Sigmoid colon (tissue), 4 donors: Measurements from ENCODE around the gene NKAIN4.

Experiments
- CTCF ChIP-seq, 4 experiments: fragments of 450-650 bp in 3 of 4; fragments of 200-600 bp in 1 of 4; IDR thresholded peaks; one replicate each; pipeline ENCODE4 v1.5.1; 2016 to 2019; ENCODE audit warnings: antibody characterized with exemption in 4 of 4, mild to moderate bottlenecking in 3 of 4, moderate library complexity in 2 of 4
- EP300 ChIP-seq, 4 donors: sonication (generic); formaldehyde crosslinking; IDR thresholded peaks; one replicate each; pipeline ENCODE4 v1.6.1; 2017; ENCODE audit warnings: antibody characterized with exemption in 4 of 4
- POLR2A ChIP-seq, 2 donors: fragments of 450-650 bp; IDR thresholded peaks; one replicate each; pipeline ENCODE4 v1.6.1; 2016; ENCODE audit warnings: antibody characterized with exemption in 2 of 2, mild to moderate bottlenecking in 2 of 2, moderate library complexity in 2 of 2
- POLR2AphosphoS5 ChIP-seq, 4 donors: sonication (generic); formaldehyde crosslinking; IDR thresholded peaks; one replicate each; pipeline ENCODE4 v1.6.1; 2017; ENCODE audit warnings: antibody characterized with exemption in 4 of 4

GRCh38 chr20:63230800-63231268 lies 23.4 kb downstream of the NKAIN4 start:
- no peak for TF ChIP-seq POLR2AphosphoS5 (IDR thresholded peaks at IDR 0.05)
- no peak for TF ChIP-seq POLR2A (IDR thresholded peaks at IDR 0.05)
- TF ChIP-seq CTCF (IDR thresholded peaks at IDR 0.05) = peak; percentile 20 to 54 (median 44)
- TF ChIP-seq EP300 (IDR thresholded peaks at IDR 0.05) = no peak
